ENCODE data around the gene CNTN4. TPM values are rescaled to one million over a fixed set of nuclear protein-coding genes. Genes with fewer than 3 reads are reported as not detected.

CNTN4 gene
- total RNA-seq, 1 experiment from 2014 or later: not detected

GRCh38 chr3:2334921-2335320, 236.3 kb downstream of the CNTN4 start:
- no peaks in the 10 kb centered on the region for H3K9me3 ChIP-seq
- no peak for DNase-seq
- no peaks in the 10 kb centered on the region for H3K36me3 ChIP-seq
- H3K27me3 ChIP-seq: no peaks in the 10 kb centered on the region
- H3K4me3 ChIP-seq: no peak overlapping the region

- Histone ChIP-seq H3K4me3 (no peak overlapping the region), H3K36me3 (no peaks in the 10 kb centered on the region), H3K27me3 (no peaks in the 10 kb centered on the region), H3K9me3 (no peaks in the 10 kb centered on the region)
- DNase-seq: no peak
Measured at GRCh38 chr3:2343031-2343682, 244.5 kb downstream of the CNTN4 start.

- DNase-seq: no peak
- Histone ChIP-seq H3K4me3 (no peak overlapping the region), H3K9me3 (no peaks in the 10 kb centered on the region), H3K36me3 (no peaks in the 10 kb centered on the region), H3K27me3 (no peaks in the 10 kb centered on the region)
Measured at GRCh38 chr3:2352134-2352762, 253.6 kb downstream of the CNTN4 start.

GRCh38 chr3:2354702-2355101, 256.0 kb downstream of the CNTN4 start:
- Histone ChIP-seq H3K27me3 (no peaks in the 10 kb centered on the region), H3K9me3 (no peaks in the 10 kb centered on the region), H3K4me3 (no peak overlapping the region), H3K36me3 (no peaks in the 10 kb centered on the region)
- DNase-seq: peak; percentile 22

GRCh38 chr3:2356298-2356950, 257.8 kb downstream of the CNTN4 start:
- no peaks in the 10 kb centered on the region for H3K36me3 ChIP-seq
- no peak for DNase-seq
- H3K4me3 ChIP-seq: no peak overlapping the region
- H3K9me3 ChIP-seq: no peaks in the 10 kb centered on the region
- no peaks in the 10 kb centered on the region for H3K27me3 ChIP-seq

GRCh38 chr3:2360815-2361214, 262.1 kb downstream of the CNTN4 start:
- Histone ChIP-seq H3K4me3 (no peak overlapping the region), H3K9me3 (no peaks in the 10 kb centered on the region), H3K36me3 (no peaks in the 10 kb centered on the region), H3K27me3 (no peaks in the 10 kb centered on the region)
- no peak for DNase-seq

GRCh38 chr3:2362122-2362521, 263.5 kb downstream of the CNTN4 start:
- Histone ChIP-seq H3K36me3 (no peaks in the 10 kb centered on the region), H3K4me3 (no peak overlapping the region)
- DNase-seq: no peak

GRCh38 chr3:2363854-2364253, 265.2 kb downstream of the CNTN4 start:
- H3K4me3 ChIP-seq: no peak overlapping the region
- H3K9me3 ChIP-seq: no peaks in the 10 kb centered on the region
- no peak for DNase-seq
- H3K36me3 ChIP-seq: no peaks in the 10 kb centered on the region
- no peaks in the 10 kb centered on the region for H3K27me3 ChIP-seq

More at GRCh38 chr3:2362122-2362521, 263.5 kb downstream of the CNTN4 start:
- Histone ChIP-seq H3K9me3 (no peaks in the 10 kb centered on the region), H3K27me3 (no peaks in the 10 kb centered on the region)

- no peaks in the 10 kb centered on the region for H3K9me3 ChIP-seq
- no peaks in the 10 kb centered on the region for H3K27me3 ChIP-seq
- H3K4me3 ChIP-seq: no peak overlapping the region
- DNase-seq: no peak
- no peaks in the 10 kb centered on the region for H3K36me3 ChIP-seq
Measured at GRCh38 chr3:2370317-2370716, 271.7 kb downstream of the CNTN4 start.

- Histone ChIP-seq H3K4me3 (no peak overlapping the region), H3K27me3 (no peaks in the 10 kb centered on the region), H3K36me3 (no peaks in the 10 kb centered on the region), H3K9me3 (no peaks in the 10 kb centered on the region)
- no peak for DNase-seq
Measured at GRCh38 chr3:2372306-2372705, 273.6 kb downstream of the CNTN4 start.

GRCh38 chr3:2375376-2375775, 276.7 kb downstream of the CNTN4 start:
- DNase-seq: no peak
- H3K4me3 ChIP-seq: no peak overlapping the region
- no peaks in the 10 kb centered on the region for H3K36me3 ChIP-seq
- H3K9me3 ChIP-seq: no peaks in the 10 kb centered on the region
- no peaks in the 10 kb centered on the region for H3K27me3 ChIP-seq

- Histone ChIP-seq H3K4me3 (no peak overlapping the region), H3K9me3 (no peaks in the 10 kb centered on the region), H3K27me3 (no peaks in the 10 kb centered on the region), H3K36me3 (no peaks in the 10 kb centered on the region)
- DNase-seq: no peak
Measured at GRCh38 chr3:2377281-2377680, 278.6 kb downstream of the CNTN4 start.

GRCh38 chr3:2390926-2391532, 292.4 kb downstream of the CNTN4 start:
- no peaks in the 10 kb centered on the region for H3K9me3 ChIP-seq
- no peaks in the 10 kb centered on the region for H3K36me3 ChIP-seq
- no peak overlapping the region for H3K4me3 ChIP-seq
- DNase-seq: no peak
- no peaks in the 10 kb centered on the region for H3K27me3 ChIP-seq

GRCh38 chr3:2391896-2392295, 293.2 kb downstream of the CNTN4 start:
- Histone ChIP-seq H3K36me3 (no peaks in the 10 kb centered on the region), H3K9me3 (no peaks in the 10 kb centered on the region), H3K4me3 (no peak overlapping the region), H3K27me3 (no peaks in the 10 kb centered on the region)
- no peak for DNase-seq

GRCh38 chr3:2392981-2393380, 294.3 kb downstream of the CNTN4 start:
- H3K36me3 ChIP-seq: no peaks in the 10 kb centered on the region
- H3K27me3 ChIP-seq: no peaks in the 10 kb centered on the region
- no peak overlapping the region for H3K4me3 ChIP-seq

GRCh38 chr3:2415083-2415482, 316.4 kb downstream of the CNTN4 start:
- H3K9me3 ChIP-seq: no peaks in the 10 kb centered on the region
- H3K27me3 ChIP-seq: no peaks in the 10 kb centered on the region
- no peak overlapping the region for H3K4me3 ChIP-seq
- DNase-seq: no peak
- H3K36me3 ChIP-seq: no peaks in the 10 kb centered on the region

More at GRCh38 chr3:2392981-2393380, 294.3 kb downstream of the CNTN4 start:
- no peak for DNase-seq
- H3K9me3 ChIP-seq: no peaks in the 10 kb centered on the region

- no peaks in the 10 kb centered on the region for H3K9me3 ChIP-seq
- no peak overlapping the region for H3K4me3 ChIP-seq
- H3K27me3 ChIP-seq: no peaks in the 10 kb centered on the region
- H3K36me3 ChIP-seq: no peaks in the 10 kb centered on the region
- DNase-seq: no peak
Measured at GRCh38 chr3:2420919-2421318, 322.3 kb downstream of the CNTN4 start.

Measured in MG63 (cell line).